NK-92 (cell line): ENCODE measurements around the gene PRKCE.
"Not testable (repeated sequence)": the region's sequence is repeated elsewhere in the genome, so short reads cannot be mapped to it uniquely, and the experiment has no call there.

ENCODE experiments used
- DNase-seq: peaks from one replicate; lab custom pipeline; 2025; ENCODE audit not compliant: unreplicated experiment; lab: John Stamatoyannopoulos, UW

PRKCE gene

DNA sequence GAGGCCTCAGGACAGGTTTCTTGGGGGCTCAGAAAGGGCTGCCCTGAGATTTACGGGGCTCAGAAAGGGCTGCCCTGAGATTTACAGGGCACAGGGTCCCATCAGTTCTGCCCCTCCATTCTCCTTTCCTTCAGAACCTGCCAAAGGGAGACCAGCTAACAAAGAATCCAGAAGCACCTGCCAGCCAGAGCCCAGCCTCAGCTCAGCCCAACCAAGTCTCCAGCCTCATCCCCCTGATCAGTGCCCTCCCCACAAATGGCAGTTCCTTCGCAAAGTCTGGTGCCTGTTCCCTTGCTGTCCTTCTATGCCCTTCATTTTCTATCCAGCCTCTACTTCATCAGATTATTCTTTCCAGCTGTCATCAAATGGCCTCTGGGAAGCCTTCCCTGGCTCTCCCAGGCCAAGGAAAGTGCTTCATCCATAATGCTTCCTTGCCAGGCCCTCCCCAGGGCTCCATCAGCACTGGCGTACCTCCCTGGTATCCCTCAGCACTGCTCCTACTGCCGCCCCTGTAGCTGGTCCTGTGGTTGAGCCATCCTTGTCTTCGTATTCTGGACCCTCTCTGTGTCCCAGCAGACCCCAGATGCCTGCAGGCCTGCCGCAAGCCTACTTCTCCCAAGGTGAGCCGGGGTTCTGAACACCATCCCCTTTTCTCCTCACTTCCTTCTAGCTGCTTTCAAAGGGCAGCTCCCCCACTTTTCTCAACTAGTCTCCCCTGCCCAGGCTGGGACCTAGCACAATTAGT lies 549.6 kb downstream of the PRKCE start:
- DNase-seq, result no peak

DNA sequence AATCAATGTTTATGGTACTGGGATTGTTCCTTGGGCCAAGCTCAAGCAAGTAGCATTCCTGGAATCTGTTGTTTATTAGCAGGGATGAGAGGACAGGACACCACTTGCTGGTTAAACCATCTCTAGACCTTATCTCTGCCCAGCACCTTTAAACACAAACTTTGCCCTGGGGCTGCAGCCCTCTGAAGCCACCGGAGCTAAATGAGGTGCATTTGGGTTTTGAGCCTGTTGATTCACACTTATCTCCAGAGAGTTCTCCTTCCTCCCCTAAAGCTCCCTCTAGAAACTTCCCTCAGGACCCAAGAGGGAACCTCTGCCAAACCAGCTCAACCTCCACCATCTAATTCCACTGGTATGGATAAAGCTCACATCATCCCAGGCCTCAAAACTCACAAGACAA lies 551.0 kb downstream of the PRKCE start:
- DNase-seq, result no peak

DNA sequence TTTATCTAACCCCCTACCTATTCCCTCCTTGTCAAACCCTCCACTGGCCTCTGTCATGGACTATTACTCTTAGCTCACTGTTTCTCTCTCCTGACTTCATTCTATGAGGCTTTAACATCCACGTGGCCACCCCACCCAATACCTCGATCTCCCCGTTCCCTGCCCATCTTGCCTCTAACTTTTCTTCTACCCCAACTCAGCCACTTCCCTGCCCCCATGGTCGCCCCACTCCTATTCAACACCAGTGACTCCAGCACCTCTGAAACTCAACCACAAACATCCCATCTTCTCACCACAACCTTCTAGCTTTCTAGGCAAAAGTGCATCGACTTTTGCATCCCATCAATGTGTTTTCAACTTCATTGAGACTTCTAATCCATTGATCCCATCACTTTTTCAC lies 551.5 kb downstream of the PRKCE start:
- DNase-seq, result no peak

DNA sequence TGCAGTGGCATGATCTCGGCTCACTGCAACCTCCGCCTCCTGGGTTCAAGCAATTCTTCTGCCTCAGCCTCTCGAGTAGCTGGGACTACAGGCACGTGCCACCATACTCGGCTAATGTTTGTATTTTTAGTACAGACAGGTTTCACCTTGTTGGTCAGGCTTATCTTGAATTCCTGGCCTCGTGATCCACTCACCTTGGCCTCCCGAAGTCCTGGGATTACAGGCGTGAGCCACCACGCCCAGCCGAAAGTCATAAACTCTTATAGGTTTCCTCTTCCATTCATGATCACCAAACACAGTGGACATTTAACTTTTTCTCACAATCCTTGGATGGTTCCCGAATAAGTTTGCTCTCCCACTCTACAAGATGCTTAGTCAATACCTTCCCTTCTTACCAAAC lies 552.2 kb downstream of the PRKCE start:
- not testable (repeated sequence) for DNase-seq

DNA sequence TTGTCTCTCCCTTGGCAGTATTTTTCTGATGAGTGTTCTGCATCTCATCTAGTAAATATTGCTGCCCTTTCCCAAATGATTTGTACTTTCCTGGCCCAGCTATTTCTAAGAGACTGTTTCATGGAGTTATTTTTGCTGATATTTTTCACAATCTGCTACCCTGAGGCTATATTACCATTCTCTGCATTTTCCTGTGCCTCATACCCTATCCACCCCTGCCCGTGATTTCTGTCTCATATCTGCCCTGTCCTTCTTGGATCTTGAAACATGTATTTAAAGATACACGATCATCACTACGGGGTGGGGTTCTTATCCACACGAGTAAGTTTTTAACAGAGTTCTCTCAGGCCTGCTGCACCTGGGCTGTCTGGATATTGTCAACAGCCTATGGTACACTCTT lies 556.1 kb downstream of the PRKCE start:
- no peak for DNase-seq

DNA sequence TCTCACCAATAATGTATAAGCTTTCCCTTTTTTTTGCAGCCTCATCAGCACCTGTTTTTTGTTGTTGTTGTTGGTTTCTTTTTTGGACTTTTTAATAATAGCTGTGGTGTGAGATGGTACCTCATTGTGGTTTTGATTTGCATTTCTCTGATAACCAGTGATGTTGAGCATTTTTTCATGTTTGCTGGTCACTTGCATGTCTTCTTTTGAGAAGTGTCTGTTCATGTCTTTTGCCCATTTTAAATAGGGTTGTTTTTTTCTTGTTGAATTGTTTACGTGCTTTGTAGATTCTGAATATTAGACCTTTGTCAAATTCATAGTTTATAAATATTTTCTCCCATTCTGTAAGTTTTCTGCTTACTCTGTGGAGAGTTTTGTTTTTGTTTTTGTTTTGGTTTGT lies 557.3 kb downstream of the PRKCE start:
- no peak for DNase-seq

DNA sequence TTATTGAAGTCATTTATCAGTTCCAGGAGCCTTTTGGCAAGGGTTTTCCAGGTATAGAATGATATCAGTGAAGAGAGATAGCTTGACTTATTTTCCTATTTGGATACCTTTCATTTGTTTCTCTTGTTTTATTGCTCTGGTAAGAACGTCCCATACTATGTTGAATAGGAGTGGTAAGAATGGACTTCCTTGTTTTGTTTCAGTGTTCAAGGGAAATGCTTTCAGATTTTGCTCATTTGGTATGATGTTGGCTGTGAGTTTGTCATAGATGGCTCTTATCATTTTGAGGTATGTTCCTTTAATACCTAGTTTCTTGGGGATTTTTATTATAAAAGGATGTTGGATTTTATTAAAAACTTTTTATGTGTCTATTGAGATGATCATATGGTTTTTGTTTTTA lies 558.6 kb downstream of the PRKCE start:
- no peak for DNase-seq

DNA sequence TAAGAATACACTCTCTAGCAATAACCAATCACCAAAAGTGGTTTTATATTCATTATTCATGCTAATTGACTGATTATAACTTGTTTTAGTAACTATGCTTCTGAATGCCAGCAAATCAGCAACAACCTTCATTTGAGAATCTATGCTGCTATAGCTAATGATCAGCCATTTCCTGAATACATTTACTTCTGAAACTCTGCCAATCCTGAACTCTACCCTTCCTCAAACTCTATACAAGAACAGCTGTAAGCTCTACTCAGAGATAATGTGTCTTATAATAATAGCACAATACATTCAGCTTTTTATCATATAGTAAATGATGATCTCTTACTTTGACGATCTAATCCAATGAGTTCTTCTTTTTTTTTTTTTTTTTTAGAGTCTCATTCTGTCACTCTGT lies 560.0 kb downstream of the PRKCE start:
- DNase-seq, result no peak

DNA sequence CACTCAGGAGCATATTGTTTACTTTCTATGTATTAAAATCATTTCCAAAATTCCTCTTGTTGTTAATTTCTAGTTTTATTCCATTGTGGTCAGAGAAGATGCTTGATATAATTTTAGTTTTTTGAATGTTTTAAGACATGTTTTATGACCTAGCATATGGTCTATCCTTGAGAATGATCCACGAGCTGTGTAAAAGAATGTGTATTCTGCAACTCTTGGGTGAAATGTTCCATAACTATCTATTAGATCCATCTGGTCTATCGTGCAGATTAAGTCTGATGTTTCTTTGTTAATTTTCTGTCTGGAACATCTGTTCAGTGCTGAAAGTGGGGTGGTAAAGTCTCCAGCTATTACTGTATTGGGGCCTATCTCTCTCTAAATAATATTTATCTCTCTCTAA lies 562.4 kb downstream of the PRKCE start:
- no peak for DNase-seq

DNA sequence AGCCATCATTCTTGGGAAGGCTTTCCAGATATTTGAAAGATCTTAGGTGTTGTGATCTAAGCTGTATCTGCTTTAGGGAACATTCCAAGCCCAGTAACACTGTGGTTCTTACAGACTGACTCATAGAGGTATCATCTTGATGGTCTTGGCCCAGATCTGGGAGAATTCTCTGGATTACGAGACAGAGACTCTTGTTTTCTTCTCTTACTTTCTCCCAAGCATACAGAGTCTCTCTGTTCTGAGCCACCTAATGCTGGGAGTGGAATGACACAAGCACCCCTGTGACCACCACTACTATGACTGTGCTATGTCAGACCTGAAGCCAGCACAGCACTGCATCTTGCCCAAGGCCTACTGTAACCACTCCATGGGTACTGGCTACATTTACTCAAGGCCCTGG lies 564.7 kb downstream of the PRKCE start:
- no peak for DNase-seq

DNA sequence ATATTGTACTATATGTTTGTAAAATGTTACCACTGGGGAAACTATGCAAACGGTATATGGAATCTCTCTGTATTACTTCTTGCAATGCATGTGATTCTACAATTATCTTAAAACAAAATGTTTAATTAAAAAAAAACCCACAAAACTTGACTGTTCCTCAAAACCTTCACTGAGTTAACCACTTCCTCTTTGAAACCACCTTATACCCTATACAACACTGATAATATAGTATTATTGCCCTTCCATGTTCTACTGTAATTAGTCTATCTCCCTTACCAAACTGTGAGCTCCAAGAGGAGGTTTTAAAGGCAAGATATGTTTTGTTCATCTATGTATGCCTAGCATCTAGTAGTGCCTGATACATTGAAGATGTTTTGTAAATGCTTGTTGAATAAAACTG lies 572.0 kb downstream of the PRKCE start:
- not testable (repeated sequence) for DNase-seq

DNA sequence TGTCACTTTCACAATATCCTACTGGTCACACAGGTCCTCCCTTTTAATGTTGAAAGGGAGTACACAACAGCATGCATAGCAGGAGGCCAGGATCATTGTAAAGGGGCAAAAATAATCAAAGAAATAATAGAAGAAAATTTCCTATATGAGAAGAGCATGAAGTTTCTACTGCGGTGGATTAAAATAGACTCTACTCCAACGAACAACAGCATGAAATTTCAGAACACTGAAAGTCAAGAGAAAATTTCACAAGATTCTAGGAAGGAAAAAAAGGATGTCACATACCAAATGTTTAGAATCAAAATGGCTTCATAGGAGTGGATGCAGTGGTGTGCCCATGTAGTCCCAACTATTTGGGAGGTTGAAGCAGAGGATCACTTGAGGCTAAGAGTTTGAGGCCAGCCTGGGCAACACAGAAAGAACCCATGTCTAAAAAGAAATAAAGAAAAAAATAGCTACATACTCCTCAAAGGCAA lies 573.7 kb downstream of the PRKCE start:
- no peak for DNase-seq

DNA sequence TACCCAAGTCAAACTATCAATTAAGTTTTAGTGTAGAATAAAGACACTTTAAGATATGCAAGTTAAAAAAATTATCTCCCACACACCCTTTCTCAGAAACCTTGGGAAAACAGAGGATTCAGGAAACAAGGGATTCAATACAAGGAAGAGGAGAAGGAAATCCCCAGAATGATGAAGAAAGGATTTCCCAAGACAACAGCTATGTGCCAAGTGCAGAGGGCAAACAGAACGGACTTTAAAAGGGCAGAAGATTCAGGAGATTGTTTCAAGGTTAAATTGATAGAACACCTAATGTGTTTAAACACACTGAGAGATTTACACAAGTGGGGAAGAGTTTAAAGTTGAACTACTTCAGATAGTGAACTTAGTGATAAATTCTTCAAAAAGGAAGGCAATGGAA lies 574.3 kb downstream of the PRKCE start:
- no peak for DNase-seq

DNA sequence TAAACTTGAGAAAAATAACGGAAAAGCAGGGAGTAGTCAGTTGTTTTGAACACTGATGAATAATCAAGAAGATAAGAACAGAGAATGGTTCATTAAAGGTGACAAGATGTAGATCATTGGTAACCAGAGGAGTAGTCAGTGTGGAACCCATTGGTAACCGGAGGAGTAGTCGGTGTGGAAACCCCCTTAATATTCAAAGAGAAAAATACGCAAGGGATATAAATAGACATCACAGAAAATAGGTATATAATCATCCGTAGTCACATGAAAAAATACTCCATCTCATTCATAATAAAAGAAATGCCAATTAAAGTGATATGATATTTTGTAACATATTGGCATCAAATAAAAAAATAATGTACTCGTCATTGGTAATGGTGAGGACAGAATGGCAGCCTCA lies 575.1 kb downstream of the PRKCE start:
- DNase-seq, result no peak

DNA sequence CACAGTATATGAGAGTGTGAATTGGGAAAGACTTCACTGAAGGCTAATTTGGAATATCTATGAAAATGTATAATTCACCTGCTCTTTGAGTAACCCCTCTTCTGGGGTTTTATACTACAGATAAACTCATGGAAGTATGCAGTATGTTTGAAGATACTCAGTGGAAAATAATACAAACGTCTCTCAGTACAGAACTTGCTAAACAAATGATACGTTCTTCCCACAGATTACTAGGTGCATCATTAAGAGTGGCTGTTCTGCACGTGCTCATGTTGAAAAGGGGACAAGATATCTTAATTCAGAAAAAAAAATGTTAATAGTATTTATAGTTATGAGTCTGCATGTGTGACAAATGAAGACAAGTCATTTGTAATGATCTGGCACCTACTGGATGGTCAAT lies 575.5 kb downstream of the PRKCE start:
- DNase-seq, result no peak

DNA sequence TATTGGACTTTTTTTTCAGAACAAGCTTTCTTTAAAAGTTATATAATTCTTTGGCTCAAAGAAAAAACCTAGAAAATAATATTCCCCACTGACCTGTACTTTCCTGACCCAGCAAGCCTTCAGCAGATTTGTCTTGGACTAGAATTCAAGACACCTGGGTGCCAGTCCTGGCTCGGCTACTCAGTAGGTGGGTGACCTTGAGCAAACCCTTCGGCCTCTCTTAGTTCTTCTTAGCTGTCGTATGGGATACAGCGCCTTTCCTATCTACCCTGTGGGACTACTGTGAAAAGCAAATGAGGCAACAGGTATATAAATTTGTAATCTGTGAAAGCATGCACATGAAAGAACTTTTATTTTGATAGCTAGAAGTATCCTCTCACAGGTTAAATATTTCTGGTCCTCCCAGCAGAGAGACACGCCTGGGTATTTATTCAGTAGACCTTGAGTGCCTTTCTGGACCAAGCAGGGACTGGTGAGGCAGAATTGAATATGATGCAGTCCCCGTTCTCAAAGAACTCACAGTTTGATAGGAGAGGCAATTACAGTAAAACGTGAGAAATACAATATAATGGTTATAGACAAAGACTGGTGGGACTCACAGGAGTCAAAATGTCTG lies 576.3 kb downstream of the PRKCE start:
- DNase-seq, result no peak

DNA sequence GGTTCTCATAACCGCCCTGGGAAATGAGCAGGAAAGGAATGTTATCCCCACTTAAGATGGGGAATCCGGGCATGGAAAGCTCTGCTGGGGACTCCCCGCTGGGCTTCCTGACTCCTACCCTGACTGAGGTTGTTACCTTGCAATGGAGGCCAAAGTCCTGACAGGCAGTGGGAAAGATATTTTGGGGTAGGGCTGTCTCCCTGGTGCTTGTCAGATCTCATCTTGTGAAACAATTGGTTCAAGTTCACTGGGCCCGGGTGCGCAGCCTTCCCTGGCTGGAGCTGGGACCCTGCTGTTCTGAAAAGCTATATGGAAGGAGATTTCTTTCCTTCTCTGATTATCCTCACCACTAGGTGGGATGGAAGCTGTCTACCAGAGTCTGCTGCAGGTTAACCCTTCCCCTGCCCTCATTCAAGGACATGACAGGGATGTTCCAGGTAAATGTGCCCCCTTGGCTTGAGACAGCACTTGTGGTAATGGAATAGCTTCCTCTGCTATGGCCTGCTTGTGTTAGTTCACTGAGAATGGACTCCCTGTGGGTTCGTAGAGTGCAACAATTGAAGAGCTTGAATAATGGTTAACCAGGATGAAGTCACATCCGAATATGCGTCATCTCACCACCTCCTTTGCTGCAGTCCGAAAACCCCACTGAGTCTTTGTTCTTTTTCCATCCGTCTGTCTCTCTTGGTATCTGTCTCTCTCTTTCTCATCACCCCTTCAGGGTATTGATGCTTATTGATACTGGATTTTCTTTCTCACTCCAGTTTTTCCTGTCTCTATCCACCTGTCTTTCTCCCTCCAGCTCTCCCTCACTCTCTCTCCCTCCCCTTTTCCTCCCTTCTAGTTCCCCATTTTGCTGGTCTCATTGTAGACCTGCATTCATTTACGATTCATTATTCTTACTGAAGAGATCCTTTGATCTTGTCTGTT lies 577.9 kb downstream of the PRKCE start:
- DNase-seq, result no peak

DNA sequence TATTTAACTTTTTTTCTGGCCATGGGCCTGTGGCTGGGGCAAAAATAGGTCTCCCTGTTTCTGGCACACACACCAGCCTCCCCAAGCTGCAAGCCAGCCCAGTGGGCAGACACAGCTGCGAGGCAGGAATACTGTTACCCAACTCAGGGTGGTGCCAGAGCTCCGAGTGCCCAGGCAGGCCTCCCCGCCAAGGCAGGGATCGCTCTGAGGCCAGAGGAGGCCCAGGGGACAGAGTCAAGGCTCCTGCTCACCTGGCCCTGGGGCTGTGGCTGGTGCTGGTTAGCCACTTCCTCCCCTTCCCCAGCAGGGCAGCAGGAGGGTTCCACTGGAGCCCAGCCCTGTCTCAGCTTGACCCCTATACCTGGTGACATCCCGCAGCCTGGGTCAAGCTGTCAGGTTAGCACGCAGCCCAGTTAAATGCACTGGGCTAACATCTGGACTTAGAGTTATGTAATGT lies 578.7 kb downstream of the PRKCE start:
- DNase-seq, result no peak

DNA sequence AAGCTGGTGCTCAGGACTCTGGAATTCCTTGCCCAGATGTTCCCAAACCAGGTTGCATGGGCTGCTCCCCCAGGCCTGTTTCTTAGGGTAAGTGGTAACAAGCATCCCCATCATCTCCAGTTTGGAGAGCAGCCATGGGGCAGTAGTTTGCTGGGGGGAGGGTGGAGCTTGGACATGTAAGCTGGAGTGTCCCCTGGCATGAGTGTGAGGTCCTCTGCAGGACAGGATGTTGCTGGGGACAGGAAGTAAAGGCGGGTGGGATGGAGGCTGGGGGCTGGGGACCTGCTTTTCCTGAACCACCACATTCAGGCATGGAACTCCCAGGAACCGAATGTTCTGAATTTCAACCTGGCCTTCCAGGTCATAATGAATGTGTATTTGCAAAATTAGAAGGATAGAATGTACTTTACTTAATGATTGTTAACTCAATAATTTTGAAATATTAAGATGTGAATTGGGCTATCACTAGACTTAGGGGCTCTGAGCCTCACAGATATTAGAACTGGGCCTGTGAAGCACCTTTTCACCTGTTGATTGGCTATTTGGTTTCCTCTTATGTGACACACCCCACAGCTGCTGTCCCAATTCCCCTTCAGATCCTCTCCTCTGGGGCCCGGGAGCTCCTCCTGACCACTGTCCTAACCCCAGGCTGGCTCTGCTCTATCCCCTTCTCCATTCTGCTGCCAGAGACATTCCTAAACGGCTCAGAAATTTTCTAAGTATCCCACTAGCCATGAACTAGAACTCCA lies 579.4 kb downstream of the PRKCE start:
- no peak for DNase-seq

DNA sequence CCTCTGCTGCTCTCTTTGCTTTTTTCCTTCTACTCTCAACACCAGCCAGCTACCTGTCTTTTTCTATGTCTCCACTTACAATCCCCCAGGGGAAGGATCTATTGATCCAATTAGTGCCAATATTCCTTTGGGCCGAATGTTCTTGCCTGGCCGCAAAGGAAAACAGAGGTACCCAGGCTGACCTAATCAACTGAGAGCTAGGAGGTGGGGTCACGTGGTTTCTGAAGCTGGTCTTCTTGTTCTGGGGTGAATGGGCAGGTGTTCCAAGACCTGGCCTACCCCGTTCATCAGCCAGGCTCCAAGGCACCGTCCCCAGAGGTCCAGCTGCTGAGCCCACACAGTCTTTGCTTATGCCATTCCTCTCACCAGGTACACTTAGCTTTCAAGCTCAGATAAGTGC lies 580.2 kb downstream of the PRKCE start:
- DNase-seq, result no peak

DNA sequence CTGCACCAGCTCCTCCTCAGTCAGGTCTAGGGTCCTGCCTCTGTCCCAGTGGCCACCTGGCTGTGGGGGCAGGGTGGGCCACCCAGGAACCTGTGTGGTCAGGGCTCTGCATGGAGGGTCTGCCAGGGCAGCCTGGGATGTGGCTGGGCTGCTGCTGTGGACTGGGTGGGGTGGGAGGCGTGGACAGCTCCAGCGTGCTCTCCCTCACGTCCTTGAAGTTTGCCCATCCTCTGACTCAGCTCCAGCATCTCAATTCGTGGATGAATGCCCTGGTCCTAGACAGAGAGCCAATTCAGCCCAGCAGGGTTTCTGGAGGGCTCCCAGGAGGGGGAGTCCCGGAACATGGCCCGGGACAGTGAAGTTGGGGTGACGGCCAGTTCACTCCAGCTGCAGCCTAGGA lies 581.4 kb downstream of the PRKCE start:
- DNase-seq, result no peak
